GM21528 (cell line): ENCODE measurements around the gene SPECC1.
"Not testable (repeated sequence)": the region's sequence is repeated elsewhere in the genome, so short reads cannot be mapped to it uniquely, and the experiment has no call there.

Experiments used
- ATAC-seq: cut with Tn5 transposase; IDR thresholded peaks from one replicate; pipeline ENCODE4 v1.9.1; 2021; ENCODE audit warnings: mild to moderate bottlenecking, moderate library complexity; ENCODE audit not compliant: unreplicated experiment, low FRiP score

The SPECC1 gene

GRCh38 chr17:20157001-20157310, 147.8 kb downstream of the SPECC1 start:
- no peak for ATAC-seq

GRCh38 chr17:20158580-20158979, 149.4 kb downstream of the SPECC1 start:
- ATAC-seq, result no peak

- no peak for ATAC-seq
These were observed 150.4 kb downstream of the SPECC1 start for GRCh38 chr17:20159406-20160069.

- ATAC-seq, result not testable (repeated sequence)
These were observed 156.4 kb downstream of the SPECC1 start for GRCh38 chr17:20165516-20165915.

GRCh38 chr17:20170085-20170484, 160.9 kb downstream of the SPECC1 start:
- no peak for ATAC-seq

- no peak for ATAC-seq
These were observed 162.7 kb downstream of the SPECC1 start for GRCh38 chr17:20171741-20172365.

GRCh38 chr17:20172376-20172775, 163.2 kb downstream of the SPECC1 start:
- no peak for ATAC-seq

- ATAC-seq, result no peak
These were observed 163.9 kb downstream of the SPECC1 start for GRCh38 chr17:20173091-20173490.

GRCh38 chr17:20174588-20175265, 165.6 kb downstream of the SPECC1 start:
- no peak for ATAC-seq

GRCh38 chr17:20179041-20179440, 169.9 kb downstream of the SPECC1 start:
- ATAC-seq, result no peak

- ATAC-seq, result no peak
These were observed 171.5 kb downstream of the SPECC1 start for GRCh38 chr17:20180661-20181060.

- ATAC-seq, result no peak
These were observed 175.0 kb downstream of the SPECC1 start for GRCh38 chr17:20184181-20184580.

GRCh38 chr17:20184977-20185619, 175.9 kb downstream of the SPECC1 start:
- no peak for ATAC-seq

- no peak for ATAC-seq
These were observed 177.9 kb downstream of the SPECC1 start for GRCh38 chr17:20187049-20187448.

GRCh38 chr17:20189302-20189701, 180.1 kb downstream of the SPECC1 start:
- no peak for ATAC-seq

- ATAC-seq, result no peak
These were observed 180.8 kb downstream of the SPECC1 start for GRCh38 chr17:20189979-20190378.

GRCh38 chr17:20190605-20191004, 181.4 kb downstream of the SPECC1 start:
- ATAC-seq, result no peak

GRCh38 chr17:20191056-20191455, 181.9 kb downstream of the SPECC1 start:
- ATAC-seq, result no peak

GRCh38 chr17:20196286-20196685, 187.1 kb downstream of the SPECC1 start:
- not testable (repeated sequence) for ATAC-seq

GRCh38 chr17:20197272-20197926, 188.2 kb downstream of the SPECC1 start:
- ATAC-seq, result no peak
